NB4 (cell line): ENCODE results near the gene GPR137C.
A peak's percentile ranks its signal among the peaks of the same experiment; 100 is the strongest.

Experiments used
- DNase-seq: peaks from one replicate; pipeline ENCODE4 v3.0.0; 2010; ENCODE audit warnings: low read depth
- H3K4me3 ChIP-seq: one replicate; pipeline ENCODE4 v1.5.1; 2011; ENCODE audit warnings: mild to moderate bottlenecking, low read depth, low read length, moderate library complexity
- CTCF ChIP-seq: IDR thresholded peaks from one replicate; pipeline ENCODE4 v1.5.1; 2012; ENCODE audit warnings: low read depth, low read length
- MAX ChIP-seq: IDR thresholded peaks from 2 replicates; pipeline ENCODE4 v1.6.1; 2011; ENCODE audit warnings: low read depth, low read length
- MYC ChIP-seq: IDR thresholded peaks from 2 replicates; pipeline ENCODE4 v1.6.1; 2011; ENCODE audit warnings: low read depth, low read length
- POLR2A ChIP-seq: IDR thresholded peaks from 2 replicates; pipeline ENCODE4 v1.6.1; 2011; ENCODE audit warnings: mild to moderate bottlenecking; ENCODE audit not compliant: insufficient read length; ENCODE audit errors: extremely low read depth

Gene GPR137C

GRCh38 chr14:52527052-52527451 is 25.6 kb upstream of the GPR137C start:
- DNase-seq = no peak
- no peak overlapping the region for H3K4me3 ChIP-seq
- no peak for TF ChIP-seq CTCF
- no peak for TF ChIP-seq MYC
- no peak for TF ChIP-seq POLR2A
- TF ChIP-seq MAX = no peak

- no peak for DNase-seq
- no peak overlapping the region for H3K4me3 ChIP-seq
- TF ChIP-seq MYC = no peak
- no peak for TF ChIP-seq POLR2A
- TF ChIP-seq CTCF = no peak
These were observed 21.2 kb upstream of the GPR137C start for GRCh38 chr14:52531481-52531880.

GRCh38 chr14:52536269-52536668 is 16.4 kb upstream of the GPR137C start:
- no peak overlapping the region for H3K4me3 ChIP-seq
- TF ChIP-seq MAX (no peak), MYC (no peak), POLR2A (no peak), CTCF (no peak)
- no peak for DNase-seq

GRCh38 chr14:52538623-52539022 is 14.0 kb upstream of the GPR137C start:
- H3K4me3 ChIP-seq = no peak overlapping the region
- TF ChIP-seq MAX (no peak), MYC (no peak), POLR2A (no peak), CTCF (no peak)
- DNase-seq = no peak

GRCh38 chr14:52545584-52546317 is 6.9 kb upstream of the GPR137C start:
- TF ChIP-seq POLR2A = no peak
- no peak for TF ChIP-seq MYC
- no peak for TF ChIP-seq MAX
- no peak for TF ChIP-seq CTCF
- no peak for DNase-seq
- no peak overlapping the region for H3K4me3 ChIP-seq

- no peak overlapping the region for H3K4me3 ChIP-seq
- DNase-seq = peak; percentile 10
- TF ChIP-seq POLR2A = no peak
- no peak for TF ChIP-seq MAX
- no peak for TF ChIP-seq MYC
- TF ChIP-seq CTCF = no peak
These were observed 6.3 kb upstream of the GPR137C start for GRCh38 chr14:52546318-52546670.
